Glutamatergic neuron (in vitro differentiated cells): Measurements from ENCODE around the gene HADHA. TPM values are rescaled to one million over a fixed set of nuclear protein-coding genes. Genes with fewer than 3 reads are reported as not detected.
"Not testable (repeated sequence)": the region's sequence is repeated elsewhere in the genome, so short reads cannot be mapped to it uniquely, and the experiment has no call there.

Source experiments
- DNase-seq: peaks from one replicate; pipeline ENCODE4 v3.0.0; 2022
- H3K27ac Mint-ChIP-seq: one replicate; pipeline ENCODE4 v1.8.0; 2020; ENCODE audit warnings: mild to moderate bottlenecking, mixed read lengths, inconsistent platforms; ENCODE audit not compliant: unreplicated experiment
- H3K27me3 Mint-ChIP-seq: one replicate; pipeline ENCODE4 v1.8.0; 2020; ENCODE audit warnings: mild to moderate bottlenecking, moderate library complexity, mixed read lengths, inconsistent platforms; ENCODE audit not compliant: unreplicated experiment
- H3K36me3 Mint-ChIP-seq: one replicate; pipeline ENCODE4 v1.8.0; 2020; ENCODE audit warnings: mild to moderate bottlenecking, mixed read lengths, inconsistent platforms; ENCODE audit not compliant: unreplicated experiment
- H3K4me1 Mint-ChIP-seq: one replicate; pipeline ENCODE4 v1.8.0; 2020; ENCODE audit warnings: mild to moderate bottlenecking, low read depth, mixed read lengths, inconsistent platforms; ENCODE audit not compliant: unreplicated experiment
- H3K4me3 Mint-ChIP-seq: one replicate; pipeline ENCODE4 v1.8.0; 2020; ENCODE audit warnings: mild to moderate bottlenecking, mixed read lengths, inconsistent platforms; ENCODE audit not compliant: unreplicated experiment
- H3K9me3 Mint-ChIP-seq: one replicate; pipeline ENCODE4 v1.8.0; 2020; ENCODE audit warnings: mild to moderate bottlenecking, moderate library complexity, mixed read lengths, inconsistent platforms; ENCODE audit not compliant: unreplicated experiment
- total RNA-seq: library from RNA; stranded (reverse); fragmentation: NEBNext Ultra II Directional; extraction: Animal tissue kit (Norgen Biotek cat#: 25700); gene quantifications from one replicate; pipeline ENCODE4 v1.2.1, GENCODE V29; 2021; ENCODE audit not compliant: unreplicated experiment
- TF ChIP-seq, protein P1 (sequence below): fragments of 200-600 bp; sonication (generic); IDR thresholded peaks from one replicate; pipeline ENCODE4 v1.5.0; 2021; ENCODE audit not compliant: partially characterized antibody, unreplicated experiment

Gene HADHA
- total RNA-seq, 1 donor from 2014 or later, result 89.8 TPM

DNA sequence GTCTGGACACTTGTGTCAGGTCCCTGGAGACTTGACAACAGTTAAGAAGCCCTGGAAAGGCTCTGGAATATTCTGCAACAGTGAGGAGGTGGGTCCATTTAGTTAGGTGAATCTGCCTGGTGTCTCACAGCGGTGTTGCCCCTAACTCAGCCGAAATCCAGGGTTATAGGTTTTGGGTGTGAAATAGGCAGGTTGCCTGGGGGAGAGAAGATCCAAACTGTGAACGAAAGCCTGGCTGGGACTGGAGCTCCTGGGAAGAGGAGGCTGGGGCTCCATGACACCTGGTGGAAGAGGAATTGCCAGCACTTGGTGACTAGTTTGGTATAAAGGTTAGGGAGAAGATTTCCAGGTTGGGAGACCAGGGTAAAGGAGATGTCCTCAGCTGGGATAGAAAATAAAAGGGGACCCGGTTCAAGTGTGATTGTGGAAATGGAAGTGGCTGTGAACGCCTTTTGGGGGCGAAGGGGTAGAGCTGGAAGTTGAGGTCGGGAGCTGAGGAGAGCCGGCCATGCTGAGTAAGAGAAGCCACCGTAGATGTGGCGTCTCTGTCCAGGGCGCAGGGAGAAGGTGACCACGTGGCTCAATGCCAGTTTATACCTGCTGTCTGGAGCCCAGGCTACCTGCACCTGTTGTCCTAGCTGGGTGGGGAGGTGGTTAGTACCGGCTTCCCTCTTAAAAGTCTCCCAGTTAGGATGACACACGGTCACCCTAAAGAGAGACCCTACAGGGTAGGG lies 74.6 kb downstream of the HADHA start:
- Mint-ChIP-seq H3K27me3 (peaks cover 7% of the 10 kb centered on the region), H3K4me3 (no peak overlapping the region), H3K36me3 (no peaks in the 10 kb centered on the region), H3K9me3 (peaks cover 11% of the 10 kb centered on the region), H3K4me1 (peaks cover 6% of the 10 kb centered on the region), H3K27ac (no peak overlapping the region)
- no peak for DNase-seq
- TF ChIP-seq, protein P1, sequence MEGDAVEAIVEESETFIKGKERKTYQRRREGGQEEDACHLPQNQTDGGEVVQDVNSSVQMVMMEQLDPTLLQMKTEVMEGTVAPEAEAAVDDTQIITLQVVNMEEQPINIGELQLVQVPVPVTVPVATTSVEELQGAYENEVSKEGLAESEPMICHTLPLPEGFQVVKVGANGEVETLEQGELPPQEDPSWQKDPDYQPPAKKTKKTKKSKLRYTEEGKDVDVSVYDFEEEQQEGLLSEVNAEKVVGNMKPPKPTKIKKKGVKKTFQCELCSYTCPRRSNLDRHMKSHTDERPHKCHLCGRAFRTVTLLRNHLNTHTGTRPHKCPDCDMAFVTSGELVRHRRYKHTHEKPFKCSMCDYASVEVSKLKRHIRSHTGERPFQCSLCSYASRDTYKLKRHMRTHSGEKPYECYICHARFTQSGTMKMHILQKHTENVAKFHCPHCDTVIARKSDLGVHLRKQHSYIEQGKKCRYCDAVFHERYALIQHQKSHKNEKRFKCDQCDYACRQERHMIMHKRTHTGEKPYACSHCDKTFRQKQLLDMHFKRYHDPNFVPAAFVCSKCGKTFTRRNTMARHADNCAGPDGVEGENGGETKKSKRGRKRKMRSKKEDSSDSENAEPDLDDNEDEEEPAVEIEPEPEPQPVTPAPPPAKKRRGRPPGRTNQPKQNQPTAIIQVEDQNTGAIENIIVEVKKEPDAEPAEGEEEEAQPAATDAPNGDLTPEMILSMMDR, result no peak

DNA sequence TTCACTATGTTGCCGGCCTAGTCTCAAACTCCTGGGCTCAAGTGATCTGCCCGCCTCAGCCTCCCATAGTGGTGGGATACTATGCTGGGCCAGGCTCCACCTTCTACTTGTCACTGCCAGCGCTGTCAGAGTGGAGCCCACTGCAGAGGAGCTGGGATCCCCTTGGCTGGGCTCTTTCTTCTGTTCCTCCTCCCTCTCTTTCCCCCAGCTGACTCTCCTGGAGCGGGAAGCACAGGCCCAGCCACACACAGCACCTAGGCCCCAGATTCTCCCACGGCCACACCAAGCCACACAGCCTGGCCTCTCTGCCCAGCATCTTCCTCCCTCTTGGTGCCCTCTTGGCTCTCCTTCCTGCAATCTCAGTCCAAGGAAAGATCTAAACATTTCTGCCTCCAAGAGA lies 75.2 kb downstream of the HADHA start:
- no peaks in the 10 kb centered on the region for H3K36me3 Mint-ChIP-seq
- peaks cover 6% of the 10 kb centered on the region for H3K27me3 Mint-ChIP-seq
- TF ChIP-seq, protein P1, result no peak
- no peak overlapping the region for H3K27ac Mint-ChIP-seq
- H3K4me1 Mint-ChIP-seq, result no peaks in the 10 kb centered on the region
- DNase-seq, result no peak
- no peak overlapping the region for H3K4me3 Mint-ChIP-seq
- peaks cover 6% of the 10 kb centered on the region for H3K9me3 Mint-ChIP-seq

DNA sequence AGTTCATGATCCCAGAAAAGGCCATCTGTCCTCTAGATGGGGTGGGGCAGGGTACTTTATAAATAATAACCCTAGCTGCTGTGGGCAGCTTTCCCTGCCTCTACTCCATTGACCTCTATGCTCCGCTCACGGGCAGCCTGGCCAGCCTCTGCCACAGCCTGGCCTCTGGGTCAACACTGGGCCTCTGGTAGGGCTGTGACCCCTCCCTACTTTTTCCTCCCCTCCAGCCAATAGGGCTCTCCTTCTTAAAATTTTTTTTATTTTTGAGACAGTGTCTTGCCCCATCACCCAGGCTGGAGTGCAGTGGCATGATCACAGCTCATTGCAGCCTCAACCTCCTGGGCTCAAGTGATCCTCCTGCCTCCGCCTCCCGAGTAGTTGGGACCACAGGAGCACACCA lies 75.6 kb downstream of the HADHA start:
- no peak overlapping the region for H3K4me3 Mint-ChIP-seq
- DNase-seq, result no peak
- no peaks in the 10 kb centered on the region for H3K36me3 Mint-ChIP-seq
- H3K27me3 Mint-ChIP-seq, result peaks cover 6% of the 10 kb centered on the region
- no peaks in the 10 kb centered on the region for H3K4me1 Mint-ChIP-seq
- TF ChIP-seq, protein P1, result no peak
- H3K27ac Mint-ChIP-seq, result no peak overlapping the region
- H3K9me3 Mint-ChIP-seq, result peaks cover 6% of the 10 kb centered on the region

DNA sequence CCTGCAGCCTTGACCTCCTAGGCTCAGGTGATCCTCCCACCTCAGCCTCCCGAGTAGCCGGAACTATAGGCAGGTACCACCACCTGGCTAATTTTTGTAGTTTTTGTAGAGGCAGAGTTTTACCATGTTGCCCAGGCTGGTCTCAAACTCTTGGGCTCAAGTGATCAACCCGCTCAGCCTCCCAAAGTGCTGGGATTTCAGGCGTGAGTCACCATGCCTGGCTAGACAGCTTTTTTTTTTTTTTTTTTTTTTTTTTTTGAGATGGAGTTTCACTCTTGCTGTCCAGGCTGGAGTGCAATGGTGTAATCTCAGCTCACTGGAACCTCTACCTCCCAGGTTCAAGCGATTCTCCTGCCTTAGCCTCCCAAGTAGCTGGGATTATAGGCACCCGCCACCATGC lies 77.9 kb downstream of the HADHA start:
- H3K4me1 Mint-ChIP-seq, H3K27ac Mint-ChIP-seq, H3K27me3 Mint-ChIP-seq, H3K9me3 Mint-ChIP-seq, H3K36me3 Mint-ChIP-seq, H3K4me3 Mint-ChIP-seq, DNase-seq: not testable (repeated sequence)

DNA sequence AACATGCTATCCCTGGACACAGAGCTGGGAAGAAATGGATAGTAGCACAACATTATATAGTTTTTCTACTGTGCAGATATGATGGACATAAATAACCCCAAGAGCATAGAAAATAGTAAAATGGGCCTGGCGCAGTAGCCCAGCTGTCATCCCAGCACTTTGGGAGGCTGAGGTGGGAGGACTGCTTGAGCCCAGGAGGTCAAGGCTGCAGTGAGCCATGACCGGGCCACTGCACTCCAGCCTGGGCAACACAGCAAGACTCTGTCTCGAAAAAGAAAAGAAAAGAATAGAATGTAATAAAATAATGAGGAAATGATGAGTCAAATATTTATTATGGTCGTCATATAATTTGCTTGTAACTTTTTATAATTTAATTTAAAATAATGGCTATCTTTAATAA lies 79.0 kb downstream of the HADHA start:
- Mint-ChIP-seq H3K36me3 (no peaks in the 10 kb centered on the region), H3K4me3 (no peak overlapping the region), H3K4me1 (no peaks in the 10 kb centered on the region), H3K27ac (no peak overlapping the region), H3K9me3 (peaks cover 3% of the 10 kb centered on the region), H3K27me3 (peaks cover 2% of the 10 kb centered on the region)
- TF ChIP-seq, protein P1, result no peak
- no peak for DNase-seq
